ENCODE measurements around the gene SLC24A1. TPM values are rescaled to one million over a fixed set of nuclear protein-coding genes. Genes with fewer than 3 reads are reported as not detected.

Gene SLC24A1
- total and polyA plus RNA-seq, 10 of the 15 experiments (the other 5 are each of a cell fraction or from before 2014, with no cell fraction given): 1.4 to 5.8 (median 3.3) TPM

- TF ChIP-seq, protein P1, sequence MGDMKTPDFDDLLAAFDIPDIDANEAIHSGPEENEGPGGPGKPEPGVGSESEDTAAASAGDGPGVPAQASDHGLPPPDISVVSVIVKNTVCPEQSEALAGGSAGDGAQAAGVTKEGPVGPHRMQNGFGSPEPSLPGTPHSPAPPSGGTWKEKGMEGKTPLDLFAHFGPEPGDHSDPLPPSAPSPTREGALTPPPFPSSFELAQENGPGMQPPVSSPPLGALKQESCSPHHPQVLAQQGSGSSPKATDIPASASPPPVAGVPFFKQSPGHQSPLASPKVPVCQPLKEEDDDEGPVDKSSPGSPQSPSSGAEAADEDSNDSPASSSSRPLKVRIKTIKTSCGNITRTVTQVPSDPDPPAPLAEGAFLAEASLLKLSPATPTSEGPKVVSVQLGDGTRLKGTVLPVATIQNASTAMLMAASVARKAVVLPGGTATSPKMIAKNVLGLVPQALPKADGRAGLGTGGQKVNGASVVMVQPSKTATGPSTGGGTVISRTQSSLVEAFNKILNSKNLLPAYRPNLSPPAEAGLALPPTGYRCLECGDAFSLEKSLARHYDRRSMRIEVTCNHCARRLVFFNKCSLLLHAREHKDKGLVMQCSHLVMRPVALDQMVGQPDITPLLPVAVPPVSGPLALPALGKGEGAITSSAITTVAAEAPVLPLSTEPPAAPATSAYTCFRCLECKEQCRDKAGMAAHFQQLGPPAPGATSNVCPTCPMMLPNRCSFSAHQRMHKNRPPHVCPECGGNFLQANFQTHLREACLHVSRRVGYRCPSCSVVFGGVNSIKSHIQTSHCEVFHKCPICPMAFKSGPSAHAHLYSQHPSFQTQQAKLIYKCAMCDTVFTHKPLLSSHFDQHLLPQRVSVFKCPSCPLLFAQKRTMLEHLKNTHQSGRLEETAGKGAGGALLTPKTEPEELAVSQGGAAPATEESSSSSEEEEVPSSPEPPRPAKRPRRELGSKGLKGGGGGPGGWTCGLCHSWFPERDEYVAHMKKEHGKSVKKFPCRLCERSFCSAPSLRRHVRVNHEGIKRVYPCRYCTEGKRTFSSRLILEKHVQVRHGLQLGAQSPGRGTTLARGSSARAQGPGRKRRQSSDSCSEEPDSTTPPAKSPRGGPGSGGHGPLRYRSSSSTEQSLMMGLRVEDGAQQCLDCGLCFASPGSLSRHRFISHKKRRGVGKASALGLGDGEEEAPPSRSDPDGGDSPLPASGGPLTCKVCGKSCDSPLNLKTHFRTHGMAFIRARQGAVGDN (IDR thresholded peaks at IDR 0.05): no peak
- no peak for TF ChIP-seq SPI1 (IDR thresholded peaks at IDR 0.05; ENCODE audit: borderline replicate concordance, insufficient read depth, low read depth, low read length)
- TF ChIP-seq CHD4 (IDR thresholded peaks at IDR 0.05): no peak
- no peak for TF ChIP-seq USF1 (IDR thresholded peaks at IDR 0.05; ENCODE audit: borderline replicate concordance, extremely low read length, insufficient read depth, low read depth, low read length)
- no peak for TF ChIP-seq ATF7 (IDR thresholded peaks at IDR 0.05; ENCODE audit: low read depth)
Observed at GRCh38 chr15:65659502-65660052, 37.8 kb downstream of the SLC24A1 start (continued).

- intact Hi-C loops (cut with micrococcal nuclease; ENCODE audit: unreplicated experiment): no loop called here
- no peak for TF ChIP-seq ZNF384 (IDR thresholded peaks at IDR 0.05; ENCODE audit: borderline replicate concordance, low read depth, low read length)
- TF ChIP-seq, protein P2, sequence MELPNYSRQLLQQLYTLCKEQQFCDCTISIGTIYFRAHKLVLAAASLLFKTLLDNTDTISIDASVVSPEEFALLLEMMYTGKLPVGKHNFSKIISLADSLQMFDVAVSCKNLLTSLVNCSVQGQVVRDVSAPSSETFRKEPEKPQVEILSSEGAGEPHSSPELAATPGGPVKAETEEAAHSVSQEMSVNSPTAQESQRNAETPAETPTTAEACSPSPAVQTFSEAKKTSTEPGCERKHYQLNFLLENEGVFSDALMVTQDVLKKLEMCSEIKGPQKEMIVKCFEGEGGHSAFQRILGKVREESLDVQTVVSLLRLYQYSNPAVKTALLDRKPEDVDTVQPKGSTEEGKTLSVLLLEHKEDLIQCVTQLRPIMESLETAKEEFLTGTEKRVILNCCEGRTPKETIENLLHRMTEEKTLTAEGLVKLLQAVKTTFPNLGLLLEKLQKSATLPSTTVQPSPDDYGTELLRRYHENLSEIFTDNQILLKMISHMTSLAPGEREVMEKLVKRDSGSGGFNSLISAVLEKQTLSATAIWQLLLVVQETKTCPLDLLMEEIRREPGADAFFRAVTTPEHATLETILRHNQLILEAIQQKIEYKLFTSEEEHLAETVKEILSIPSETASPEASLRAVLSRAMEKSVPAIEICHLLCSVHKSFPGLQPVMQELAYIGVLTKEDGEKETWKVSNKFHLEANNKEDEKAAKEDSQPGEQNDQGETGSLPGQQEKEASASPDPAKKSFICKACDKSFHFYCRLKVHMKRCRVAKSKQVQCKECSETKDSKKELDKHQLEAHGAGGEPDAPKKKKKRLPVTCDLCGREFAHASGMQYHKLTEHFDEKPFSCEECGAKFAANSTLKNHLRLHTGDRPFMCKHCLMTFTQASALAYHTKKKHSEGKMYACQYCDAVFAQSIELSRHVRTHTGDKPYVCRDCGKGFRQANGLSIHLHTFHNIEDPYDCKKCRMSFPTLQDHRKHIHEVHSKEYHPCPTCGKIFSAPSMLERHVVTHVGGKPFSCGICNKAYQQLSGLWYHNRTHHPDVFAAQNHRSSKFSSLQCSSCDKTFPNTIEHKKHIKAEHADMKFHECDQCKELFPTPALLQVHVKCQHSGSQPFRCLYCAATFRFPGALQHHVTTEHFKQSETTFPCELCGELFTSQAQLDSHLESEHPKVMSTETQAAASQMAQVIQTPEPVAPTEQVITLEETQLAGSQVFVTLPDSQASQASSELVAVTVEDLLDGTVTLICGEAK (IDR thresholded peaks at IDR 0.05; ENCODE audit: borderline replicate concordance): no peak
- no peak for TF ChIP-seq RB1 (IDR thresholded peaks at IDR 0.05; ENCODE audit: borderline replicate concordance)
- no peak for TF ChIP-seq EZH2 (IDR thresholded peaks at IDR 0.05; ENCODE audit: borderline replicate concordance, control insufficient read depth, low read depth, low read length)
- TF ChIP-seq ZNF207 (IDR thresholded peaks at IDR 0.05; ENCODE audit: borderline replicate concordance): no peak
- TF ChIP-seq MXI1 (IDR thresholded peaks at IDR 0.05; ENCODE audit: low read depth, low read length): no peak
- no peak for TF ChIP-seq FOXK2 (IDR thresholded peaks at IDR 0.05)
- TF ChIP-seq HDAC6 (IDR thresholded peaks at IDR 0.05; ENCODE audit: unreplicated experiment): no peak
- no peak for TF ChIP-seq ZSCAN29 (IDR thresholded peaks at IDR 0.05)
Observed at GRCh38 chr15:65660927-65661326, 39.2 kb downstream of the SLC24A1 start.

More at GRCh38 chr15:65660927-65661326, 39.2 kb downstream of the SLC24A1 start:
- SMC1A ChIA-PET (ENCODE audit: uncharacterized antibody, unreplicated experiment): interaction anchor here (0.8 to 2.3 kb wide), 7 partner anchors 8 to 176 kb away, joined by 3 to 10 read pairs (median 4); no protein-coding TSS in a partner anchor
- WGBS (ENCODE audit: insufficient coverage, insufficient replicate concordance, low lambda C conversion rate, missing lambda C conversion rate): 93% methylated on average over 2 of the region's 2 CpGs
- no peak for DNase-seq (ENCODE audit: low read depth, low spot score)
- Histone ChIP-seq H3K36me3 (ENCODE audit: control insufficient read depth in 2 of 2, insufficient read depth in 2 of 2, low read length in 1 of 2) (peaks cover 2 to 18% of the 10 kb centered on the region in 2 experiments), H3K79me2 (ENCODE audit: control insufficient read depth, insufficient read depth, low read length) (no peaks in the 10 kb centered on the region), H3K9me3 (replicated peaks; ENCODE audit: control insufficient read depth, insufficient read depth, low read length) (no peaks in the 10 kb centered on the region), H3K4me1 (ENCODE audit: control insufficient read depth, insufficient read depth, low read length) (peaks cover 7% of the 10 kb centered on the region; the same call in 1 of the 2 replicates), H2AFZ (ENCODE audit: control insufficient read depth, low read depth, low read length) (no peak overlapping the region), H3K4me3 (no peak overlapping the region), H3K4me2 (ENCODE audit: control insufficient read depth, insufficient read depth) (no peak overlapping the region), H3K27me3 (replicated peaks in 1 of 2; ENCODE audit: control insufficient read depth in 2 of 2, insufficient read depth in 2 of 2, low read length in 1 of 2) (no peaks in the 10 kb centered on the region), H3K9ac (ENCODE audit: control insufficient read depth, insufficient read depth, low read length) (no peak overlapping the region), H3K27ac (ENCODE audit: control insufficient read depth, insufficient read depth) (no peak overlapping the region), H4K20me1 (ENCODE audit: control insufficient read depth, insufficient read depth) (no peaks in the 10 kb centered on the region)
- POLR2A ChIA-PET: no interaction called here
- CTCF ChIA-PET: interaction anchor here (0.5 to 3.2 kb wide), 7 partner anchors 9 to 176 kb away, joined by 3 to 11 read pairs (median 4); no protein-coding TSS in a partner anchor
- no TSS peak for BruUV-seq (replicated peaks)
- no peak for FAIRE-seq
- ATAC-seq: no peak
- RAD21 ChIA-PET (ENCODE audit: unreplicated experiment): no interaction called here
- in situ Hi-C loops (cut with MboI): no loop called here
